GM21381 (cell line): ENCODE results near the gene TMA7B.
"Not testable (repeated sequence)": the region's sequence is repeated elsewhere in the genome, so short reads cannot be mapped to it uniquely, and the experiment has no call there.

Source experiments
- ATAC-seq: cut with Tn5 transposase; IDR thresholded peaks from one replicate; pipeline ENCODE4 v1.9.1; 2021; ENCODE audit warnings: mild to moderate bottlenecking, moderate library complexity; ENCODE audit not compliant: unreplicated experiment

Gene TMA7B

GRCh38 chr22:39979048-39979447 lies 18.9 kb downstream of the TMA7B start:
- no peak for ATAC-seq

- ATAC-seq: no peak
Observed at GRCh38 chr22:39979458-39979857, 19.3 kb downstream of the TMA7B start.

GRCh38 chr22:39980596-39980995 lies 20.4 kb downstream of the TMA7B start:
- no peak for ATAC-seq

- ATAC-seq: no peak
Observed at GRCh38 chr22:39983346-39983745, 23.1 kb downstream of the TMA7B start.

- ATAC-seq: no peak
Observed at GRCh38 chr22:39984006-39984405, 23.8 kb downstream of the TMA7B start.

- ATAC-seq: no peak
Observed at GRCh38 chr22:39984746-39985145, 24.5 kb downstream of the TMA7B start.

GRCh38 chr22:39985383-39986035 lies 25.3 kb downstream of the TMA7B start:
- ATAC-seq: no peak

- no peak for ATAC-seq
Observed at GRCh38 chr22:39988386-39989114, 28.4 kb downstream of the TMA7B start.

GRCh38 chr22:39989633-39990032 lies 29.4 kb downstream of the TMA7B start:
- ATAC-seq: no peak

- ATAC-seq: no peak
Observed at GRCh38 chr22:39990686-39991085, 30.5 kb downstream of the TMA7B start.

- no peak for ATAC-seq
Observed at GRCh38 chr22:39991159-39991860, 31.1 kb downstream of the TMA7B start.

- ATAC-seq: no peak
Observed at GRCh38 chr22:39992088-39992826, 32.1 kb downstream of the TMA7B start.

GRCh38 chr22:39992894-39993293 lies 32.7 kb downstream of the TMA7B start:
- ATAC-seq: not testable (repeated sequence)

GRCh38 chr22:39994041-39994565 lies 33.9 kb downstream of the TMA7B start:
- ATAC-seq: no peak

- ATAC-seq: no peak
Observed at GRCh38 chr22:39994566-39995392, 34.6 kb downstream of the TMA7B start, which contains the start of gene FAM83F. FAM83F (plus strand) TSS chr22:39994954; CDS start chr22:39995043, 89 bp downstream.

GRCh38 chr22:39995393-39996252 lies 35.4 kb downstream of the TMA7B start:
- ATAC-seq: no peak

- ATAC-seq: no peak
Observed at GRCh38 chr22:39996732-39997131, 36.5 kb downstream of the TMA7B start.

- ATAC-seq: no peak
Observed at GRCh38 chr22:39997421-39997820, 37.2 kb downstream of the TMA7B start.
